Suppressor macrophage treated with lipopolysaccharide for 4 hours (primary cell): Measurements from ENCODE around the gene PCSK9.
"Not testable (repeated sequence)": the region's sequence is repeated elsewhere in the genome, so short reads cannot be mapped to it uniquely, and the experiment has no call there.

ENCODE experiments used
- DNase-seq: peaks from one replicate; pipeline ENCODE4 v3.0.0-alpha.2; 2020

PCSK9 gene

DNA sequence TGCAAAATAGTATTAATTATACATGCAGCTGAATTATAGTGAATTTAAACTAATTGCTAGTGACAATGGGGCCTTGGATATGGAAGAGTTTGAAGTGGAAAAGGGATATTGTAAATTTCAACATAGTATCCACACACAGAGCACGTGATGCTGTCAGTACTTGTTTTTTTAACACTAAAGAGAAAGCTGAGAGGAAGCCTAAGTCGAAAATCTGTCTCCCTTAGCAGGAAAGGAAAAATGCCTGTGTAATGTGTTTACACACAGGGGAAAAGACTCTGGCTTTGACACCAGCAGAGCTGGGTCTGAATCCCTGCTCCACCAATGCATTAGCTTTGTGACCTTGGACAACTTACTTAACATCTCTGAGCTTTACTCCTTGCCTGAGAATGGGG lies 42.6 kb downstream of the PCSK9 start:
- no peak for DNase-seq

DNA sequence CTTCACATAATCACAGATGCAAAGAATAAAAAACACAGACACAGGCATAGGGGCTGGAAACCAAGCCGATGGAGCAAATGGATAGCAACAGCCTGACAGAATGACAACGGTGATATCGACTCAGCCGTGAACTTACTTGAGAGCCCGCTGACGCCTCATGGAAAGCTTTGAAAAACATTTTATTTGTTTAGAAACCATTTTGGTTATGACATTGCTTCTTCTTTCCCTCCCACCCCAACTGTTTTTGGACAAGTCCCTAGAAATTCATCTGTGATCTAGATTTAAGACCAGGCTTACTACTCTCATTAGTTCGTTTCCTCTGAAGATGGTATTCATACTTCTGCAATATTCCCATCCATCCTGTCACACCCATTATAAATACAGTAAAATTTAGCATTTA lies 44.9 kb downstream of the PCSK9 start:
- no peak for DNase-seq

- no peak for DNase-seq
These were observed 48.1 kb downstream of the PCSK9 start for GRCh38 chr1:55087439-55087838.

- DNase-seq: no peak
These were observed 49.1 kb downstream of the PCSK9 start for GRCh38 chr1:55088413-55088812.

- DNase-seq: no peak
These were observed 50.3 kb downstream of the PCSK9 start for GRCh38 chr1:55089683-55090082.

DNA sequence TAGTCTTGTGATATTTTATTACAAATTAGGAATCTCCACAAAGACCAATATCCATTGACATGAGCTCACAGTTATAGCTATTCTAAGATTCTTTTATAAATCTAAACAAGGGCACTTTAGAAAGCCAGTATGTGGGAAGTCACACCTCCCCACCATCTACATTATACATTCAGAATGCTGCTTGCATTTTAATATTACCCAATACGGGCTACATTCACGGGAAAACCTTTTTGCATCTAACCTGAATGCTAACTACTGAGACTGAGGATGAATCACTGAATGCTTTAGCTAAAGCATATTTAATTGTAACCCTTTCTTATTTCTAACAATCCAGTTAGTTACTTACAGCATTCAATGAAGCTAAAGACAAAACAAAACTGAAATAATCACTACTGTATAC lies 53.1 kb downstream of the PCSK9 start:
- DNase-seq: no peak

DNA sequence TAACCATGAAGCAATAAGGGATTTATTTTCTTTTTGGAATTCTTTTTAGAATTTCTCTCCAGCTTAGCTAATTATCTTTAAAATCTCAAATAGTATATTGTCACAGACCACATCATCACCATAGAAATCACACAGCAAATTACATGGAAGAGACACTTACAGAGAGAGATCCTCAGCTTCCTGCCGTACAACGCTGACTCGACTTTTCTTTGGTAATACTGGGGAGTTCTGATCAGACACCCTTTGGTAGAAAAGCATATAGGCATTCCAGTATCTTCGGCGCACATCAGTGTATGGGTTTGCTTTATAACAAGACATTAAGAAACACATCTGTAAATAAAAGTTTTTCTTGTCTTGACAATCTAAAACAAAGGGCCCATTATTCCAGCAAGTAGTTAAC lies 55.7 kb downstream of the PCSK9 start:
- DNase-seq: no peak

GRCh38 chr1:55103891-55104290 lies 64.5 kb downstream of the PCSK9 start:
- DNase-seq: no peak

GRCh38 chr1:55107101-55107500 lies 67.8 kb downstream of the PCSK9 start:
- DNase-seq: no peak

DNA sequence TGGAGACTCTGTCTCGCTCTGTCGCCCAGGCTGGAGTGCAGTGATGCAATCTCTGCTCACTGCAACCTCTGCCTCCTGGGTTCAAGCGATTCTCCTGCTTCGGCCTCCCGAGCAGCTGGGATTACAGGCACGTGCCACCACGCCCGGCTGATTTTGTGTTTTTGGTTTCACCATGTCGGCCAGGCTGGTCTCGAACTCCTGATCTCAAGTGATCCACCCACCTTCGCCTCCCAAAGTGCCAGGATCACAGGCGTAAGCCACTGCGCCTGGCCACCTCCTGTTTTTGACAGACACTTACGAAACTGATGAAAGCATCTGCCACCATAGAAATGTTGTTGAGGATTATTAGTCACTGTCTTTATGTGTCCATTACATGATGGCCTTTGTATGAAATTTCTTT lies 69.7 kb downstream of the PCSK9 start:
- DNase-seq: not testable (repeated sequence)
